ENCODE measurements around the gene EPHB1.

The EPHB1 gene

DNA sequence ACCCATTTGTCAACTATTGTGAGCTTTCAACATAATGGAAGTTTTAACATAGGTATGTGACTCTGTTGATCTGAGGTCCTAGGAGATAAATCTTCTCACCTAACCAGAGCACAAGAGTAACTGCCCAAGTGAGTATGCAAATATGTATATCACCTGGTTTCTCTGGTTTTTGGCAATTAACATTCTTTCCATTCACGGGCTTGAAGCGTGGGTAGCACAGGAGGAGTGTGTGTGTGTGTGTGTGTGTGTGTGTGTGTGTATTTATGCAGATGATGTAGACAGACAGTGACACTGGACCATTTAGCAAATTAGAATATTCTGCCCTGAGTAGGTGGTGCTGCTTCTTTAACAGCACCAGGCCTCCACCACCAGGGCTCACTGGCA, 15.0 kb downstream of the EPHB1 start:
- no peak for DNase-seq

DNA sequence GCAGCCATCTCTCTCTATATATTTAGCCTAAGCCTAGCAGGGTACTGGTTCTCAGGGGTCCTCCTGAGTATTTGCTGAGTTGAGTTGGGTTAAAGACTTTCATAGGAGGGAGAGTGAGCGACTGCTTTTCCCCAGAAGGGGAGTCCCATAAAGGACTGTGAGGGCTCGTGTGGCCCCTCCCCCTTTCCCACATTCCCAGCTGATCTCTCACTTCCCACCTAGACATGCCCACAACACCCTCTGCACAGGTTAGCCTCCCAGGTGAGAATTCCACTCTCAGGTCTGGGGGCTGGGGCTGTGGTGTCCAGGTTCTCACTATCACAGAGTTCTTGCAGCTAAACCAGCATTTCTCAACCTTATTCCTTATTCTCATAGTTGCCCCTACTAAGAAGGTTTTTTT, 15.8 kb downstream of the EPHB1 start:
- no peak for DNase-seq

DNA sequence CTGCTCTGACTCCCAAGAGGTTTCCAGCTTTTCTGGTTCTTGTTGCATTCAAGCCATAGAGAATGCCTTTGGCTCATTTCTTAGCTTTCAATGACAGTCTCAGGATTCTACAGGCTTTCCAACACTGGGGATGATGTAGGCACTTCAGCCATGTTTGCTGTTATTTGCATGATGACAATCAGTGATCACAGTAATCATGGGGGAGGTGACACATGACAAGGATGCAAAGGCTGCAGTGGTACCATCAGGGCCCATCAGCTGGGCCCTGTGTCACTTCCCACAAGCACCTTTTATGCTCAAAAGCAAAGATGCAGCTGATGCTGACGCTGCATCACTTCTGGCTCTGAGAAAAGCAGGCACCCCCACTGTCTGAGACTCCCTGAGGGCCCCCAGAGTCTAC, 18.6 kb downstream of the EPHB1 start:
- DNase-seq, result no peak

DNA sequence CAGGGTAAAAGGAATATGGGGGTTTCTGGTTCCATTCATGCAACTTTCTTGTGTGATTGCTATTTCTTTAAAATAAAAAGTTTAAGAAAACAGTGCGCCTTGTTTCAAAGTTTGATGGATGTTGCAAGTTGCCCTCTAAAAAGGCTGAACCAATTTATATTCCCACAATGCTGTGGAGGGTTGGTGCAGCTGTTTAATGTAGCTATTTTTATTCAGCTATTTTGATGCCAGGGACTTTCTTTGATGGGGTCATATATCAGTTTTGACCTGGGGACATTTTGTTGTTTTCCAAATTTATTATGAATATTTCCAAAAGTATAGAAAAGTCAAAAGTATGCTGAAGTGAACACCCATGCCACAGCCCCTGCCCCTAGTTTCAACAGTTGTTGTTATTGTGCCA, 20.5 kb downstream of the EPHB1 start:
- no peak for DNase-seq

DNA sequence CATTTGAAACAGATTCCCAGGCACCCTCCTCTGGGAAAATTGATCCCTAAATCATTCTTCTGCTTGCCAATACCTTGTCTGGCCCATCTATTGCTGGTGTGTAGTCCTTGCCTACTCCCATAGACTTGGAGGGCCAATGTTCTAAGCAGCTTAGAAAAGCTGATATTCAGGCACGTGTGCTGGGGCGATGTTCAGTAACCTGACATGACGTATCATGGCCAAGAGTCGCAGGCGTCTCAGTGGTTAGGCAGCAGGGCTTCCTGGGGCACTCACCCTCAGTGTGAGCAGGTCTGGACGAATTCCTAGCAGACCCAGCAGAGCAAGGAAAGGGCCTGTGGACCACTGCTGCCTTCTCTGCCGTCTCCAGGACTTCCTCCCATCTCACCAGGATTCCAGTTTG, 21.6 kb downstream of the EPHB1 start:
- no peak for DNase-seq

DNA sequence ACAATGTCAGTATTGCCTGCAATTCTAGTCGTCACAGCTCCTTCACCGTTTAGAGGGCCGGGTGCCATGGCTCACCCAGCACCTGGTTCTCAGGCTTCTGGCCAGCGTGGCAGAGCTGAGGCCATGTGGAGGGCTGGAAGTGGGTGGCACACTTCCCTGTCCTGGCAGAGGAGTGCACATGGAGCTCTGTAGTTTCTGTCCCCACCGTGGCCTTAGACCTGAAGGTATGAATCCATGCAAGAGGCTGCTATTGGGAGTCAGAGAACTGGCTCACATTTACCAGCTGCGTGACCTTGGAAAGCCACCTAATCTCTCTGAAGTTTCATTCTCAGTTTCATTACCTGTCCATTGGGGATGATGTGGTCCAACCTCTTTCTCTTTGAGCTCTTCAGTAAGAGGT, 22.2 kb downstream of the EPHB1 start:
- no peak for DNase-seq

DNA sequence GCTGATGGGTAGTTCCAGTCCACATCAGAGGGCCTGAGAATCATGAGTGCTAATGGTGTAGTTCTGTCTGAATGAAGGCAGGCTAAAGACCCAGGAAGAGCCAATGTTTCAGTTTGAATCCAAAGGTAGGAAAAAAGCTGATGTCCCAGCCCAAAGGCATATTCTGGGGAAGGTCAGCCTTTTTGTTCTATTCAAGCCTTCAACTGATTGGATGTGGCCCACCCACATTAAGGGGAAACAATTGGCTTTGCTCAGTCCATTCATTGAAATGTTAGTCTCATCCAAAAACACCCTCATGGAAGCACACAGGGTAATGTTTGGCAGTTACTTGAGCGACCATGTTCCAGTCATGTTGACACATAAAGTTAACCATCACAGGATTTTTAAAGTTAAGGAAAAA, 25.9 kb downstream of the EPHB1 start:
- DNase-seq, result no peak

DNA sequence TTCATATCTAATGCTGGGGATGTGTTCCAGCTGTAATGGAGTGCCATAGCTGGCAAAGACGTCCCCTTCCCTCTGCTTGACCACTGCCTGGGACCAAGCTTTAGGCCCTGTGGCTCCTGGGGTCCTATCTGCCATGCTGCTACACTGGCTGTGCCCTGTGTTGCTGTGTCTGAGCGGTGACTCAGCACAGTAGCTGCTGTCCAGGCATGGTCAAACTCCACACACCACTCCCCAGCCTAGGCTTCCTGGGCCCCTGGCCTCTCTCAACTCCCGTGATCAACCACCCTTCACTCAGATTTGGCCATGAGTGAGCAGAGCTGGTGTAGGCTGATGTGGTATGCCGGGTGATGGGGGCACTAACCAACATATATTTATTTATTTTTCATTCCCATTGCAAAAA, 27.0 kb downstream of the EPHB1 start:
- DNase-seq, result no peak

DNA sequence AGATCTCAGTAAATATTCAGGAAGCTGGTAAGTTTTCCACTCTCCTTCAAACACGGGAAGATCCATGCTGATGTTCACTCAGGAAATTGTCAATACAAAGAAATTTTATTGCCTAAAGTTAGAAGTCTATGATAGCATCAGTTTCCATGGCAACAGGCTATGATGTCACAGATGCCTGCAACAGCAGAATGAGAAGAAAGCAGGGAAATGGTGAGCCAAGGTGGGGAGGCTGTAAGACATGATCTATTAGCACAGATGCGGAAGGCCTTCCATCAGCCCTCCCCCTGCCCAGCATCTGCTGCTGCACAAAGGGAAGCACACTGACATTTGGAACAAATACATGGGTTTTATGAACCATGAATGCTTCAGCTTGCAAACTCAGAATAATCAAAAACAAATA, 28.6 kb downstream of the EPHB1 start:
- no peak for DNase-seq

DNA sequence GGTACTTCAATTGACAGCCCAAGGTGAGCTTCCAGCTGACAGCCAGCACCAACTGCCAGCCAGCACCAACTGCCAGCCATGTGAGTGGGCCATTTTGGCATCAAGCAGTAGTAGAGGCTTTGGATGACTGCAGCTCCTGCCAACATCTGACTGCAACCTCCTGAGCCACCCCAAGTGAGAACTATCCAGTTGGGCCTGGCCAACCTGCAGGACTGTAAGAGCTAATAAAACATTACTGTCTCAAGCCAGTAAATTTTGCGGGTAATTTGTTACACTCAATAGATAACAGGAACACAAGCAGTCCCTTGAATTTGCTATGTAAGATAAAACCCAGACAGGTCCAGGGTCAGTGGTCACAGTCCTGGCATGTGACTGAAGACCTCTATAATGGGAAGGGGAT, 29.7 kb downstream of the EPHB1 start:
- DNase-seq, result no peak

DNA sequence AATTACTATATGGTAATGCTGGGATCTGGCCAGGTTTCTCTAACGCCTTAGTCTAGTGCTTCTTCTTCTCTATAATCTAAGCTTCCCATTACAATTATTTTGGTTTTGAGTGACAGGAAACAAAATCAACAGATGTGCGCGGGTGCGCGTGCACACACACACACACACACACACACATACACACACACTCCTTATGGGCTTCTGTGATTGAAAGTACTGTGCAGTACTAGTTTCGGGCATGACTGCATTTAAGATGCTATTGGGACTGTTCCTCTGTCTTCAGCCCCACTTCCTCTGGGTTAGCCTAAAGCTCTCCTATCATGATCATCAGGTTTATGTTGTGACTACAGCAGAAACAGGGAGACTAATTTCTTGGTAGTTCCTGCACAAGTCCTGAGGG, 32.2 kb downstream of the EPHB1 start:
- DNase-seq, result no peak

DNA sequence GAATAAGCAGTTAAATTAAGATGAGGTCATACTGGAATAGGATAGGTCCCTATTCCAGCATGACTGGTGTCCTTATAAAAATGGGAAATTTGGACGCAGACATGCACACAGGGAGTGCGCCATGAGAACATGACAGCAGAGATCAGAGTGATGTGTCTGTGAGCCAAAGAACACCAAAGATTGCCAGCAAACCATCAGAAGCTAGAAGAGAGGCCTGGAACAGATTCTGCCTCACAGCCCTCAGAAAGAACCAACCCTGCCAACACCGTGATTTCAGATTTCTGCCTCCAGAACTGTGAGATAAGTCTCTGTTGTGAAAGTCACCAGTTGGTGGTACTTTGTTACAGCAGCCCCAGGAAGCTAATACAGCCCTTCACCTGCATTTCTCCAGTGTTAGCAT, 34.7 kb downstream of the EPHB1 start:
- no peak for DNase-seq

DNA sequence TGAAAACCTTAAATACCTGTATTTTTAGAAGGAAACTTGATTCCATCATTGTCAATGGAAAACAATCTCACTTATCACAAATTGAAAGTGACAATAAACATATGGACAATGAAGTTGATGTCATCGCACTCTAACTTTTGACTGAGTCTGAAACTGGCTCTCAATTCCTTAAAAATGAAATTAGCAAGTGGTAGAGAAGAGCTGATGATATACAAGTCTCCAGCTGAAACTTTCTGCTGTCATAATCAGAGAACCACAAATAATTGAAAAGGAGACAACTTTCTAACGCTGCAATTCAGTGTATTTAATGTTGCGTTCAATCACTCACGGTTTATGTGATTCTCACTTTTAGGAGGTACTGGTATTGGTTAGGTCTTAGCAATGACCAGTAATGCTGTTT, 37.5 kb downstream of the EPHB1 start:
- DNase-seq, result no peak

DNA sequence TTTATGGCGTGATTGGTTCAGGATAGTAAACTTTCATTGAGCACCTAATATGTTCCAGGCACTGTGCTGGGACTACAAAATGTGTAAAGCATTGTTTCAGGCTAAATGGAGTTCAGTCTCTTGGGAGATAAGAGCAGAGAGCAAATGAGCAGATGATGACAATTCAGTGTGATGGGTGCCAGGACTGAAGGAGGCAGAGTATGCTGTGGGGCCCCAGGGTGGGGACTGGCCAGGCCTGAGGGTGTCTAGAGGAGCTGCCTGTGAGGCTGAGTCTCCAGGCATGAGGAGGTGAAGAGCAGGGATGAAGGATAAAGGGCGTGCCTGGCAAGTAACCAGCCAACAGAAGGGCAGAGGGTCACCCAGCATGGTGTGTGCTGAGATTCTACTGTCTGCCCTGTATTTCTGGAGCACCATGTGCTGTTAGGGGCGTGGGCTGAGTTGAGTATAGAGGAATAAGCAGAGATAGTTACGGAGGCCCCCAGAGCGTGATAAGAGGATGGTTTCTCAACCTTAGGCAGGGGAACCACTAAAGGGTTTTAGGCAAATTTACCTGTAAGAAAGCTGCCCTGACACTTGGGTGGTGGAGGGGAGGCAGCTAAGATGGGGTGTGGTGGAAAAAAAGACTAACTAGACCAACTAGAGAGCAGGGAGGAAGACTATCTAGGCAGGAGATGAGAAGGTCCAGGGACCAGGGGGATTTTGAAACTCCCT, 38.5 kb downstream of the EPHB1 start:
- no peak for DNase-seq

DNA sequence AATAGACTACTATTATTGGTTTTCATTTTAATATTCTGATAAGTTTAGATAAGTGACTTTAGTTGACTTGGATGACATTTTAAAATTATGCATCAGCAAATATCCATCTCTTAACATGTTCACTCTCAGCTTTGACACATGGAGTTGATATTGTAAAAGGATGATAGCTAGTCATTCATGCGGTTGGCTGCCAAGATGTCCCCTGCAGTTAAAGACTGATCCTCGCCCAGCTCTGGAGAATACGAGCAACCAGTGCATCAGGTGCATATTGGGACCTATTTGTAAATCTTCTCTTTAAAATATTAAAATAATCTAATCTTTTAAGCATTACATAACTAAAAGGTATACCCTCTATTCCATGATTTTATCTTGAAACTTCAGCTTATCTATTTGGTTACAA, 41.9 kb downstream of the EPHB1 start:
- DNase-seq, result no peak

DNA sequence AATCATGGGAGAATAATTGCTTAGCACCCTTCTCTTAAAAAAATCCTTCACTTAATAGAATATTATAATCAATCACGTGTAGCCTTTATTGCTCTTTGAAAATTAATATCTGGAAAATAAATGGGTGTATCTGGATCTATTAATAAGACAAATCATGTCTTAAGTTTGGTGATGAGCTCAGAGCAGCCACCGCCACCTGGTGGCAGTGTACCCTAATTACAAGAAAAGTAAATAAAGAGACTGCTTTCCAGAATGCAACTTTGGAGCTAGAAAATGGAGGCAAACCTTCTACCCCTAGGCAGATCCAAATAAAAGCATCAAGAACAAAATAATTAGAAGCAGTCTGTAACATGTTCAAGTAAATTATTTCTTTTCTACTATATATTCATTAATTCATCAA, 43.5 kb downstream of the EPHB1 start:
- no peak for DNase-seq

DNA sequence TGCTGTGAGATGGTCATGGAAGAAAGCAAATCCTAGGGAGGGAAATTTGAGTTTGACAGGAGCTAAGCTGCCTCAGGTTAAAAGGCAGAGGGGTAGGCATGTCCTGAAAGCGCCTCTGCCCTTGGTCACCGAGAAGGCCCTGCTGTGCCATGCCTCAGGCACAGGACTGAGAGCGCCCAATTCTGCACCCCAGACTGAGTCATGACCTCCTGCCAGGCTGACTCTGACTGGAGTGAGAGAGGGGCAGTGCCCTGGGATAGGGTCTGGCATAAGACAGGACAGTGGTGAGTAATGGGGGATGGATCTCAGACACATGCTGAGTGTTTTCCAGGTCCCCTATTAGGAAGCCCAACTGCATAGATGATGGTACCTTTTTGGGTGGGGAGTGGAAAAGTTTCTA, 44.4 kb downstream of the EPHB1 start:
- no peak for DNase-seq

DNA sequence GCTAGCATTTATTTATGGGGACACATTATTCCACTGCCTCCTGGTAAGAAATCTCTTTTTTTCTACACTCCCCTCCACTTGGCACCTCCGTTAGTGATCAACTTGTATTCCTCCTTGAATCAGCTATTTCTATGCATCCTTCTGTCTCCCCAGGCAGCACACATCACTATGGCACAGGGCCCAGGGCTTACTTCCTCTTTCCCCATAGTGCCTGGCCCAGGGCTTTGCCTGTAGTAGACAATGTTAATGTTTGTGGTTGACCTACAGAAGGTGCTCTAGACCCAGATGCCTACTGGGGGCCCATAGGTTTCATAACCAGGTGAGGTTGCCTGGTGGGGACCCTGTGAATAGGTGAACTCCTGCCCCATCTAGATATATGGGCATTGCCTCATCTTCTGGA, 44.9 kb downstream of the EPHB1 start:
- no peak for DNase-seq

DNA sequence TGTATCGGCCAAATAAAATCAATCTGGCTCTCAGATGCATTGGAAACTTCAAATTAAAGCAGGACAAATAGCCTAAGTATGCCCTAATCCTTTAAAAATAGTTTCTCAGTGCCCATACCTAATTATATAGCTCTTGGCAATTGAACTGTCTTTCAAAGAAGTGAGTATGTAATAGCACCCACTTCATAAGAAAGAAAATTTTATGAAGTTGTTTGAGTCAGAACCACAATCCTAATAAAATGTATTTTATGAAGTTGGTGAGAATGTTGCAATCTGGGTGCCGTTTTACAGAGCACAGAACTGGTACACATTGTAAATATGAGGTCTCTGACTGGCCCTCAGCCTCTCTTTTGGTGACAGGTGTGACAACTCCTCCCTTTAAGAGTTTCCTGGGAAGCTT, 45.4 kb downstream of the EPHB1 start:
- DNase-seq, result no peak

DNA sequence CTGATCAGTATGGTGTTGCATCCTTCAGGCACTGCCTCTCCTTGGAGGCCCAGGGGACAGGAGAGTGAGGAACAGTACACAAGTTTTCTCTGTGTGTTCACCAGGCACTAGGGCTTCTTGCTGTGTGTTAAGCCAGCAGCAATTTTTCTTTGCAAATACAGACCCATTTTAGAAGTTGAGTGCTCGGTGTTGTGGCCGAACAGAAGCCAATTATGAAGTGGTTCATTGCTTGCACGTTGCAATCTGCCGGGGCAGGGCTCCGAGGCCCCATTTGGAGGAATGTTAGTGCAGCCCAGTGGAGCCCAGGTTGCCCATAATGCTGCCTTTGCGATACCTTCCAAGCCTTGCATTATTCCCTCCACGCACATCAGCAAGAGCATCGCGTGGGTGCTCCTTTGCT, 51.0 kb downstream of the EPHB1 start:
- no peak for DNase-seq

DNA sequence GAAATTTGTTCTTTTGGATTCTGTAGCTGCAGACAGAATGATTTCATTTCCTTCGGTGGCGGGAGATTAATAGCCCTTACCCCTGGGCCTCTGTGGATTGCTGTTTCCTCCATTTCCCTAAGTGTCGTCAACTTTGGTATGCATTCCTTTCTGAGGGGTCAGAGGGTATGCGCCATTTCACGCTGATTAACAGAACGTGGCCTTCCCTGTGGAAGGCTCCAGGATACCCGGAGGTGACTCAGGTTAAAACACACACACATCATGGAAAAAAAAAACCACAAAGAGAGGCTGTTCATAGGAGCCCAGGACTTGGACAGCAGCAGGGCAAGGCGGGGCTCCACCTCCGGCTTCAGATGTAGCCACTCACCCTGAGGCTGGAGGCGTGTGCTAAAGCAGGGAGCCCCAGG, 51.9 kb downstream of the EPHB1 start:
- no peak for DNase-seq

DNA sequence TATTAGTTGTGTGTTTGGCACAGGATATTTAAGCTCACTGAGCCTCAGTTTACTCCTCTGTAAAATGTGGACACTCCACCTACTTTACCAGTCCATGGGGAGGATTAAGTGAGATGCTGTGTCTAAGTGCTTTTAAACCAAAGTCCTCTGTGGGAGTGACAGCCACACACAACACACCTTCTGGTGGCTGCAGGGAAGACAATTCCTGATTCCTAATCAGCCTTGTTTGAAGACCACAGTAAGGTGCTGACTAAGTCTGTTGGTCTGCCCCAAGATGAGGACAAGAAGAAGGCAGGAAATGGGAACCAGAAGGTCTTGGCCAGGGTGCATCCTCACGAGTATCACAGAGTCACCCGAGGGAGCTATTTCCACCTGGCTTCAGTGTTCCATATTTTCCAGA, 52.3 kb downstream of the EPHB1 start:
- DNase-seq, result no peak

DNA sequence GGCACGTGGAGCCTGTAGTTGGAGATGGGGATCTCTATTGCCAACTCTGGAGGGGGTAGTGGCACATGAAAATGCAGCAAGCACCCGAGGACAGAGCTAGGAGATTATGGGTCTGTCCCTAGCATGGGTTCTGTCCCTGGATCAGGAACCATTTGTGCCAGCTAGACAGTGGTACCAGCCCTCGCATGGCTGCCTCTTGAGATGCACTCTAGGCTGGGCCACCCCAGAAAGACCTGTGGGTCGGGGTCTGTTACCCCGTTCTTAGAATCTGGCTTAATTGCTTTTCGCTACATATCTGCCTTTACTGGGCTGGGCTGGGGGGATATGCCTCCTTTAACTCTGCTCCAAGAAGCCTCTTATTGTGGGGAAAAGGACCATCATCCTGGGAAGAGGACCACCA, 54.5 kb downstream of the EPHB1 start:
- DNase-seq, result no peak

DNA sequence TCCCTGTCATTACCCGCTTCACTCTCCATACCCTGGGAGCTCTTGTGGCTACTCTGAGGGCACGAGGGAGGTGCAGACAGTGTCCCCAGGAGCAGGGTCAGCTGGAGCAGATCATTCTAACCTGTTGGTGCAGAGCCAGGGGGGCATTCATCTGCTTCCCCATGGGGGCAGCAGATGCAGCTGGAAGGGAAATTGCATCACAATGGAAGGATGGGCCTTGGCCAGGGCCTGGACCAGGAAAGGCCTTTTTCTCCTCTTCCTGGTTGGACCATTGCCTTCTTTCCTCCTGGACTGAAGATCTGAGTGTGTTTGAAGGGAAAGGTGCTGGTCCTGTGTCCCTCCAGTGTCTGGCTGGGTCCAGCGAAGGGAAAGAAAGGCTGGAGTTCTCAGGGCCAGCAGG, 55.7 kb downstream of the EPHB1 start:
- no peak for DNase-seq

DNA sequence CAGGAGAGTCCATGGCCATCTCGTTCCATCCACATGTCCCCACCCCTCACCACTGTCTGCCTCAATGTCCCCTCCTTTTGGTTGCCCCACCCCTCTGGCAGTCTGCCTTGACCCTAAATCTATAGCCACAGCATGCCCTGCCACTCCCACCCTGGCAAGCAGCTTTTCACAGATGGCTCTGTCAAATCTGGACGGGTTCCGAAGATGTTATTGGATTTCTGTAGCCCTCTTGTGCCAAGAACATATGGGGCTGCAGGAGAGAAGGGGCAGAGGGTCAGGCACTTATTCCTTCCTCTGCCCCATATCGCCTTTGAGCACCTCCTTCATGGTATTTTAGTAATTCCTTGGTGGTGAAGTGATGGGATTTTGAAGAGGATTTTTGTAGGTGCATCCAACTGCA, 57.1 kb downstream of the EPHB1 start:
- no peak for DNase-seq

DNA sequence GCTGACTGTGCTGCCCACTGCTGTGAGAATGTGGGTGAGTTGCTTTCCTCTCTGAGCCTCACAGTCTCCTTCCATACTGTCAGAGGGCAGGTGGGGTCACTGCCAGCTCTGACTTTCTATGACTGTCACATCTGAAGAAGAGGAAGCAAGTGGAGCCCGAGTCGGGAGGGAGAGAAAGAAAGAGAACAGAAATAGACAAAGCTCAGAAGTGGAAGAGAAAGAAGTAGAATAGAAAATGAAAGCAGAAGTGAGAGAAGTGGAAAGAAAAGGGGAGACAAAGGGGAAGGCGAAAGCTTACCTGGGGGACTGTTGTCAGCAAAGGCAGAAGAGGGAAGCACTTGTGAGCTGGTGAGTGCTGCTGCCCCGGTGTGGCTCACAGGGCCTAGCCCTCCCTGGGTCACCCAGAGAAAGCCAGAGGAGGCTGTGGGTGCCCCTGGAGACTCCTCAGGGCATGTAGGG, 57.9 kb downstream of the EPHB1 start:
- no peak for DNase-seq

Data from NCI-H2029 treated with DMSO at 0.1 percent for 48 hours (cell line).